Measurements from ENCODE around the gene ERVMER34-1.

ERVMER34-1 gene, protein sequence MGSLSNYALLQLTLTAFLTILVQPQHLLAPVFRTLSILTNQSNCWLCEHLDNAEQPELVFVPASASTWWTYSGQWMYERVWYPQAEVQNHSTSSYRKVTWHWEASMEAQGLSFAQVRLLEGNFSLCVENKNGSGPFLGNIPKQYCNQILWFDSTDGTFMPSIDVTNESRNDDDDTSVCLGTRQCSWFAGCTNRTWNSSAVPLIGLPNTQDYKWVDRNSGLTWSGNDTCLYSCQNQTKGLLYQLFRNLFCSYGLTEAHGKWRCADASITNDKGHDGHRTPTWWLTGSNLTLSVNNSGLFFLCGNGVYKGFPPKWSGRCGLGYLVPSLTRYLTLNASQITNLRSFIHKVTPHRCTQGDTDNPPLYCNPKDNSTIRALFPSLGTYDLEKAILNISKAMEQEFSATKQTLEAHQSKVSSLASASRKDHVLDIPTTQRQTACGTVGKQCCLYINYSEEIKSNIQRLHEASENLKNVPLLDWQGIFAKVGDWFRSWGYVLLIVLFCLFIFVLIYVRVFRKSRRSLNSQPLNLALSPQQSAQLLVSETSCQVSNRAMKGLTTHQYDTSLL

DNA sequence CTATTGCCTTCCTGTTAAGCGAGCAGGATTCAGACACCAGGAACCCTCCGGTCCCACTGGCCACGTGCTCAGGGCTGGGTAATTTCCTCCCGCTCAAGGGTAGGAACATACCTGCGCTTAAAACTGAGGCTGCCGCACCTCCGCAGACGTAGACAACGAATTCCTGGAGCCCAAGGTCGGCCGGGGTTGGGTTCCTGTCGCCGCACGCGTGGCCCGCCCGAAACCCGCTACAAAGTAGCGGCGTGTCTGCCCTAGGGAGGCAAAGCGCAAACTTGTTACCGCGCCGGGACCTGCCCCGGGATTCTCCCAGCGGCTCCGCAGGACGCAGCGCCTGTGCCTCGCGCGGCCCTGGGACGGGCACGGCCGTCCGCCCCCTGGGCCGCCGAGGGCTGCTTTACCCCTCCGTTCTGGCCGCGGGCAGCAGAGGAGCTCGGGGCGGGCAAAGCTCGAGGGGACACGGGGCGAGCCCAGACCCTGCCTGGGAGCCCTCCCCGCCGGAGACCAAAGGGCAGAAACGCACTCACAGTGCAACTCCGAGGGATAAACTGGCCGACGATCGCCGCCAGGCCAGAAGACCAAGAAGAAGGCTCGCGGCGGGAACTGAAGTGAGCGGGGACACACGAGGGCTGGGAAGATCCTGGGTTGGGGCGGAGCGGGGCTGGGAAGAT, at the start of gene ERVMER34-1:
Gene ERVMER34-1 (minus strand): TSS at position 607 of the 668 bp plus-strand sequence. CDS start 5,905 bp downstream, outside the sequence.
- no peak for DNase-seq (ENCODE audit: extremely low read depth in 1 of 2, low read depth in 1 of 2)

DNA sequence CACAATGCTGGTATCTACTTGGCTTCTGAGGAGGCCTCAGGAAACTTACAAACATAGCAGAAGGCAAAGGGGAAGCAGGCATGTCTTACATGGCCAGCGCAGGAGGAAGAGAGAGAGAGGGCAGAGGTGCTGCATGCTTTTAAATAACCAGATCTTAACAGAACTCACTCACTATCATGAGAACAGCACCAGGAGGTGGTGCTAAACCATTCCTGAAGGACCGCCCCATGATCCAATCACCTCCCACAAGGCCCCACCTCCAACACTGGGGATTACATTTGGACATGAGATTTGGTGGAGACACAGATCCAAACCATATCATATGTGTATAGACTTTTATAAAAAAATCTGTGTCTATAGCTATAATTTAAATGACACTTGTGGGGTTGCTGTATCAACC, 48.6 kb upstream of the ERVMER34-1 start:
- DNase-seq (ENCODE audit: extremely low read depth in 1 of 2, low read depth in 1 of 2) = no peak

DNA sequence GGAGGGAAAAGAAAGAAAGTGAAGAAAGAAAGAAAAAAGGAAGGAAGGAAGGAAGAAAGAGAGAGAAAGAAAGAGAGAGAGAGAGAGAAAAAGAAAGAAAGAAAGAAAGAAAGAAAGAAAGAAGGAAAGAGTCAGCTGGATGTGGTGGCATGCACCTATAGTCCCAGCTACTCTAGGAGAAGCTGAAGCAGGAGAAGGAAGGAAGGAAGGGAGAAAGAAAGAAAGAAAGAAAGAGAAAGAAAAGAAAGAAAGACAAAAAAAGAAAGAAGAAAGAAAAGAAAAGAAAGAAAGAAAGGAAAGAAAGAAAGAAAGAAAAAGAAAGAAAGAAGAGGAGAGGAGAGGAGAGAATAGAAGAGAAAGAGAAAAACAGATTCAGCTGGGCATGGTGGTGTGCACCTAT, 44.3 kb upstream of the ERVMER34-1 start:
- DNase-seq (ENCODE audit: extremely low read depth in 1 of 2, low read depth in 1 of 2) = no peak

DNA sequence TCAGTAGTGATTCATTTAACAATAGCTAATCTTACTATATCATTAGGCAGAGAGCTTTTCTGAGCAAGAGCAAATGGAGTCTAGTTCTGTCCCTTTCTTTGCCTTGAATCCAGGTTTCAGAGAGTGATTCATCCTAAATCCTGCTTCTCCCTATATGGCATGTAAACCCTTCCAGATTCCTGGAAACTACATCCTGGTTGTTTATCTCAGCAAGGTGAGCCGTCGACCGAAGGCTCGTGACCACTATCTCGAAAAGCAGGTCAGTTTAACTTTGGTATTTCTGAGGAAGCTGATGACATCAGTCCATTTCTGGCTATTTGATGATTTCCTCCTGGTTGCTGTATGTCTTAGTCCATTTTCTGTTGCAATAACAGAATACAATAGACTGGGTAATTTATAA, 40.7 kb upstream of the ERVMER34-1 start:
- DNase-seq (ENCODE audit: extremely low read depth in 1 of 2, low read depth in 1 of 2) = no peak

DNA sequence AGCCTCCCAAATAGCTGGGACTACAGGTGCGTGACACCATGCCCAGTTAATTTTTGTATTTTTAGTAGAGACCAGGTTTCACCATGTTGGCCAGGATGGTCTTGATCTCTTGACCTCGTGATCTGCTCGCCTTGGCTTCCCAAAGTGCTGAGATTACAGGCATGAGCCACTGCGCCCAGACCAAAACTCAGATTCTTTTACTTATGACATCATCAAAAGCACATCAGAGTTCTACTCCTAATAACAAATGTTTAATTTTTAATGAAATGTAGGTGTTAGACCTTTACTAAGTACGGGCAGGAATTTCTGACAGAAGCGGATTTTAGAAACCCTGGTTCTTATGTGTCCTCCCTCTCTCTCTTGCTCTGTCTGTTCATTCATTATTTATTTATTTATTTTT, 38.5 kb upstream of the ERVMER34-1 start:
- no peak for DNase-seq (ENCODE audit: extremely low read depth in 1 of 2, low read depth in 1 of 2)

DNA sequence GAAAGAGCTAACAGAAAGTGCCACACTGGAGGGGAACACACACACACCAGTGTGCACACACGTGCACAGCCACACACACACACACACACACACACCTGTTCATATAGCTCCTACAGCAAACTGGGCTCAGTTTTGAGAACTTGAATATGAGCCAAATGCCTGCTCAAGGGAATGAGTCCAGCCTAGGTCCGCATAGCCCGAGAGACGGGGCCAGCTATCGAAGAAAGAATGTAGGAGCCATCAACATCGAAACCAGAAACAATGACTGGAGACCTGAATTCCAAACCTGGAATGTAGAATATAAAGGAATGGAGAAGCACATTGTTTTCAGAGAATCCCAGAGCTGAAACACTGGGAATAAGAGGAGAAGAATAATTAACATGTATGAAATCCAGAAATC, 37.6 kb upstream of the ERVMER34-1 start:
- no peak for DNase-seq (ENCODE audit: extremely low read depth in 1 of 2, low read depth in 1 of 2)

DNA sequence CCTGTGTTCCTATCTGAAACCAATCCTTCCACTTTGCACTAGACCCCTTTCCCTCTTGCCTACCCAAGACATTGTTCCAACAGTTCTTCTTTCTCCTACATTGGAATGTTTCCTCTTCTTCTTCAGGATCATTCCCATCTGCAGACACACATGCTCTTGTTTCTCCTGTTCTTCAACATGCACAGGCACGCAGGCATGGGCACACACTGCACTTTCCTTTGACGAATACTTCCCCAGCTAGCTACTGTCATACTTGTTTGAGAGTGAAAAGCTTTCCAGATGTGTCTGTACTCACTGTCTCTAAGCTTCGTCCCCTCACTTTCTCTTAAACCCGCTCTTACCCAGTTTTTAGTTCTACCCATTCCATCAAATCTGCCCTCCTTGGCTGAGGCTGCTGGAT, 31.8 kb upstream of the ERVMER34-1 start:
- no peak for DNase-seq (ENCODE audit: extremely low read depth in 1 of 2, low read depth in 1 of 2)

DNA sequence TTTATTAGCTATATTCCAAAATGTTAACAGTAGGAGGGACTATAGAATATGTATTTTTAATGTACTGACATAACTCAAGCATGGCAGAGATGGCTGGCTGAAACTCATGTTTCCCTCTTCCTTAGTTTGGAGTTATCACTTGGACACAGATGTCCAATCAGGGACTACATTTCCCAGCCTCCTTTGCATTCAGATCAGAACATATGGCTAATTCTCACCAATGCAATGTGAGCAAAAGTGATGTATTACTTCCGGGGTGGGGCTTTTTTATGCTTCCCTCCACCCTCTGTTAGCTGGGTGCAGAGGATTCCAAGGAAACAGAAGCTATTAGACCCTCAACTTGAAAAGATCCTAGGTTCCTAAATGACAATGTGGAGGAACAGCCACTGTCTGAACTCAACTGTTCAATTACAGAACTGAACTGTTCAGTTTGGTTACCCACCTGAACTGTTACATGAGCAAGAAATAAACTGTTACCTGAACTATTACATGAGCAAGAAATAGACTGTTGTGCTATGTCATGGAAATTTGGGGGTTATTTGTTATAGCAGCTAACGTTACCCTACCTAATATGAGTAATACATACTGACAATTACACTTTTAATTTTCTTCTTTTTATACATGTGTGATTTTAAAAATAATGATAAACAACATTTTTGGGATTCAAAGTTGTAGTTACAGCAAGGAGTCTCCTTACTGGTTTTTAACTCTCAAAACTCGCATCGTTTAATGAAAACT, 29.6 kb upstream of the ERVMER34-1 start:
- no peak for DNase-seq (ENCODE audit: extremely low read depth in 1 of 2, low read depth in 1 of 2)

DNA sequence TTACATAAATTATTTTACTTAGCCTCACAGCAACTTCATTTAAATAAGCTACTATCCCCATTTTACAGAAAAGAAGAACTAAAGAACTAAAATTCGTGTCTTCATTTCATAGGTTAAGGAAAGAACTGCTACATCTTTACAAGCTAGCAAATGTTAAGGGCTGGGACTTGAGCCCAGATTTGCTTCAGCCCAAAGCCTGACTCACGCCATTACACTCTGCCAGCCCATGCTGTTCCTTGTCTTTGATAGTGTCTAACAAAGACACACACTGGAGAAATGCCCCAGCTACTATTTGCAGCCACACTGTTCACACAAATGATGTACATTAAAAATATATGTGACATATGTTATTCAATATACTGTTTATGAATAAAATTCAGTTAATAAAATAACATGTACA, 29.0 kb upstream of the ERVMER34-1 start:
- no peak for DNase-seq (ENCODE audit: extremely low read depth in 1 of 2, low read depth in 1 of 2)

DNA sequence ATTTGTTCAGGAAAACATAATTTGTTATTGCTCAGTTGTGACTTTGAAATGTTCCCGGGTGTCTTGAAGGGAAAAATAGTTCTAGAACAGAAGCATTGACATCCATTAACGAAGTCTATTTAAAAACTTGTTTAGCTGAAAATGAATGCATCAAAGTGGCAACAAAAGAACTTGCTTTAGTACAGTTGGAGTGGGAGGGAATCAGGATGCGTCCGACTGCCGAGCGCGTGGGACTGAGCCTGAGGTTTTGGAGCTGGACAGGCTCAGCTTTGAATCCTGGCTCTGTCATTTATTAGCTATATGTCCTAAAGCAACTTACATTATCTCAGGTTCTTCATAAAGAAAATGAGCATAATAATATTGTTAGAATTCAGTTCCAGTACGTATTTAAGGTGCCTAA, 9.0 kb upstream of the ERVMER34-1 start:
- DNase-seq (ENCODE audit: extremely low read depth in 1 of 2, low read depth in 1 of 2) = no peak

DNA sequence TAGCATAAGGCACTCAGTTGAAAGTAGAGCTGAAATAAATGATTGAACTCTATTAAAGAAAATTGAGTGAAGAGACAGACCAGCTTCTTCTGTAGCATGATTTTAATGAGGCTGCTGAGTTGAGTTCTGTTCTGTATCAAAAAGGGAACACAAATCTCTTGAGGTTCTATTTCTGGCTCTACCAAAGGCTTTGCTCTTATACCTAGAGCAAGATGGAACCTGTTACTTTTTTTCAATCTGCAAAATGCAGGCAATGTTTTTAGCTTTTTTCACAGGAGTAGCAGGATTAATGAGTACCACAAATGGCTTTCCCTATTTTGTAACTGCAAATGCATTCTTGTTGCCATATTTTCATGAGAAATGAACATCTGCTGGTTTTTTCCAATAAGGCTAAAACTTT, 4.2 kb upstream of the ERVMER34-1 start:
- no peak for DNase-seq (ENCODE audit: extremely low read depth in 1 of 2, low read depth in 1 of 2)

DNA sequence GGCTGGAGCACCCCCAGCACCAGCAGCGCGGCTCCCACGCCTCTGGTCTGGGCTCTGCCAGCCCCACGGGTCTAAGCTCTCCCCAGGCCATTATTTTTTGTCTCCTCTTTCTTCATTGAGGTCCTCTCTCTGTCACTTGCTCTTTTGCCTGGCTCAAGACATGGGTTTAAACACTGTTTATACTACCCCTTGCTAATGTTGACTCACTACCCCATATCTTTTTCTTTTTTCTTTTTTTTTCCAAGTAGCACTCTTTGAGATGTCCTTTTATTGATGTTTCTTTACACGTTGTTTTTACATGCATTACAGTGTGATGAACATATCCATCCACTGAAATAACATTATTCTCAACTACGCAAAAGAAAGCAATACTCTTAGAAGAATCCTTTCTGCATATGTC, 1.7 kb upstream of the ERVMER34-1 start:
- DNase-seq (ENCODE audit: extremely low read depth in 1 of 2, low read depth in 1 of 2) = no peak

DNA sequence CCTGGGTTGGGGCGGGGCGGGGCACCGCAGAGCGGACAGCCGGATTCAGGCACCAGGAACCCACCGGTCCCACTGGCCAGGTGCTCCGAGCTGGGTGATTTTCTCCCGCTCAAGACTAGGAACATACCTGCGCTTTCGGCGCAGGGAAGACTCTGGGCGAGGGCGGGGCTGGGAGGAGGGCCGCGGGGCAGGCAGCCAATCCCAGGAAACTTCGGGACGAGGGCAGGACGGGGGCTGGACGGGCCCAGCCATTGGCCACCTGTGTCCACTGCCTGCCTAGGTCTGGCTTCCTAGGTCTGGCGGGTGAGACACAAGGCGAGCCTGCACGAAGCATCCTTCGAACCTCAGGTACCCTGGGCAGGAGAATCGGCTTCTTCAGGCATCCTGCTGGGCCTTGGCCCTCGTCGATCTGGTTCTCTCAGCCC, 274 bp upstream of the ERVMER34-1 start:
- DNase-seq (ENCODE audit: extremely low read depth in 1 of 2, low read depth in 1 of 2) = no peak

DNA sequence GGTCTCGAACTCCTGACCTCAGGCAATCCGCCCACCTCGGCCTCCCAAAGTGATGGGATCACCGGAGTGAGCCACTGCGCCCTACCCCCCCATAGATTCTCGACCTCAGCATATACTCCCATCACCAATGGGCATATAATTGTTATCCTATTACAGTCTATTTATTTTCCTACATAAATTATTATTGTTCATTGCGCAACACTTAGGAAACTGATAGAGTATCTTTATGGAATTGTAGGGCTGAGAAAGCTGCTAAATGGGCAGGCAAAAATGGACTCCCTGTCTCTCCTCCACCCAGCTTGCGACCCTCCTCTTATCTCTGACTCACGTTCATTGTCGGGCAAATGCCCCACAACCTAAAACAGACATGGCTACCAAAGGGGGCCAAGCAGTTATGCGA, 1.0 kb downstream of the ERVMER34-1 start:
- DNase-seq (ENCODE audit: extremely low read depth in 1 of 2, low read depth in 1 of 2) = no peak

DNA sequence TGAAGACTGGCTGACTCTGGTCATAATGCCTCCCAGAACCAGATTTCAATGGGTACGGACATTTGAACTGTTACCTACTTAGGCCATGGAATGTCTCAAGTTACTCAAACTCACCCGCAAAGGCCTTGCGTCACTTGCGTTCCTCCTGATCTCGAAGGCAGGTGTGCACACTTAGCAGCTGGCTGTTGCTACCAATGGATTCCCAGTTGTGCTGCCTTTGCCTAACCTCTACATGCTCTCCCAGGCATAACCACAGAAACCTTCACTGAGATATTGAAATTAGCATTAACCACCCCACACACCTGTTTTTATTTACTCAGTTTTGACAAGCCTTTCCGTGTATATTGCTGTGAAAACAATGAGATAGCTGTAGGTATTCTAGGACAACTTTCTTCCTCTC, 2.8 kb downstream of the ERVMER34-1 start:
- no peak for DNase-seq (ENCODE audit: extremely low read depth in 1 of 2, low read depth in 1 of 2)

DNA sequence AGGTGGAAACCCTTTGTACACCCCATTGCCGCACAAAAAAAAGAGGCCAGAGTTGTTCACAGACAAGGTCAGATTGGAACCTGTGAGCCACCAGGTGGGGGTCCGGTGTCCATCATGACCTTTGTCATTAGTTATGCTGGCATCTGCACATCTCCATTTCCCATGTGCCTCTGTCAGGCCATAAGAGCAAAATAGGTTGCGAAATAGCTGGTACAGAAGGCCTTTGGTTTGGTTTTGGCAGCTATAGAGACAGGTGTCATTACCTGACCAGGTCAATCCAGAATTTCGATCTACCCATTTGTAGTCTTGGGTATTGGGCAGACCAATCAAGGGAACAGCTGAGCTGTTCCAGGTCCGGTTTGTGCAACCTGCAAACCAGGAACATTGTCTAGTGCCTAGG, 6.6 kb downstream of the ERVMER34-1 start:
- no peak for DNase-seq (ENCODE audit: extremely low read depth in 1 of 2, low read depth in 1 of 2)

DNA sequence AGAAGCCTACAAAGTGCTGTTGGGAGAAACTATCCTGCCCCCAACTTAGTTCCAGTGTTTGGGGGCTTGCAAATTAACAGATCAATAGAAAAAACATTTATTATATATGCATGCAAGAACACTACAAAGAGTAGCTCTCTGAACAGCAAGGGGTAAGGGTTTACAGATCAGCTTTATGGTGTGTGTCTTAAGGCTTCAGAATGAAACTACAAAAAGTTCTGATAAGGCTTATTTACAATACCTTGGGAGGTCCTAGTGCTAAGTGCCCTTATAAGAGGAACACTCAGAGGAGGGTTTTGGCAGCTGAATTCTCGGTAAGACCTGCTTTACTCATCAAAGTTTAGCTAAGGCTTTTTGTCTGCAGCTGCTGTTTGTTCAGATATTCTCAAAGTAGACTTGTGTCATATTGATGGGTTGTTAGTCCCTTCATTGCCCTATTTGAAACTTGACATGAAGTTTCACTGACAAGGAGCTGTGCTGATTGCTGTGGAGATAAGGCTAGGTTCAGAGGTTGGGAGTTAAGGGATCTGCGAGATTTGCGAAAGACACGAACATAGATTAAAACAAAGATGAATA, 7.7 kb downstream of the ERVMER34-1 start:
- DNase-seq (ENCODE audit: extremely low read depth in 1 of 2, low read depth in 1 of 2) = no peak

DNA sequence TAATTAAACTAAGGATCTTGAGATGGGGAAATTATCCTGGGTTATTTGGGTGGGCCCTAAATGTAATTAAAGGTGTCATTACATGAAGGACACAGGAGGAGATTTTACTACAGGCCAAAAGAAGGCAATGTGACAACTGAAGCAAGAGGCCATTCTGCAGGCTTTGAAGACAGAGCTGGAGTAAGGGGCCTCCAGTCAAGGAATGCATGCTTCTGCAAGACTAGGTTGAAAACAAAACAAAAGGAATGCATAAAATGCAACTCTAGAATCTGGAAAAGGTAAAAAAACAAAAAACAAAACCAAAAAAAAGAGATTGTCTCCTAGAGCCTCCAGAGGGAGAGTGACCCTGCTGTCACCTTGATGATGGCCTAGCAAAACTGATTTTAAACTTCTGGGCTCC, 21.6 kb downstream of the ERVMER34-1 start:
- no peak for DNase-seq (ENCODE audit: extremely low read depth in 1 of 2, low read depth in 1 of 2)

DNA sequence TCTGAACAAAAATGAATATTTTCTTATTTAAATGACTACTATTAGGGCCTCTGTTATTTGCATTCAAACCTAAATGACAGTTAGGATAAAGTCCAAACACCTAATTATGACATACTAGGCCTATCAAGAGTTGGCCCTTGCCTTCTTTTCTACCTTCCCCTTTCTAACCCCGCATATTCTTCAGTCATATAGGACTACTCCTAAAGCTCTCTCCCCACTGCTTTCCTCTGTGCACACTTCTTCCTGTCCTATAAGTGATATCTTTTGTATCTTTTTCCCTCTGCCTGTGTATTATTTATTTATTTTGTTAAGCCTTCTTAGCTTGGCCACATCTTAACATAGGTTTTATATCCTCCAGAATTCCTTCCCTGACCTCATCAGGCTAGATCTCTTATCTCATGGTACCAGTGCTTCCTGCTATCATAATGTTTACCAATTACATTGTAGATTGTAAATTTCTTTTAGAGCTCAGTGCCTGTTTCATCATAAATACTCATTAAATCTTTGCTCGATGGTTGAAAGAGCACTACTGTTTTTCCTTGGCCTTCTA, 22.5 kb downstream of the ERVMER34-1 start:
- no peak for DNase-seq (ENCODE audit: extremely low read depth in 1 of 2, low read depth in 1 of 2)

DNA sequence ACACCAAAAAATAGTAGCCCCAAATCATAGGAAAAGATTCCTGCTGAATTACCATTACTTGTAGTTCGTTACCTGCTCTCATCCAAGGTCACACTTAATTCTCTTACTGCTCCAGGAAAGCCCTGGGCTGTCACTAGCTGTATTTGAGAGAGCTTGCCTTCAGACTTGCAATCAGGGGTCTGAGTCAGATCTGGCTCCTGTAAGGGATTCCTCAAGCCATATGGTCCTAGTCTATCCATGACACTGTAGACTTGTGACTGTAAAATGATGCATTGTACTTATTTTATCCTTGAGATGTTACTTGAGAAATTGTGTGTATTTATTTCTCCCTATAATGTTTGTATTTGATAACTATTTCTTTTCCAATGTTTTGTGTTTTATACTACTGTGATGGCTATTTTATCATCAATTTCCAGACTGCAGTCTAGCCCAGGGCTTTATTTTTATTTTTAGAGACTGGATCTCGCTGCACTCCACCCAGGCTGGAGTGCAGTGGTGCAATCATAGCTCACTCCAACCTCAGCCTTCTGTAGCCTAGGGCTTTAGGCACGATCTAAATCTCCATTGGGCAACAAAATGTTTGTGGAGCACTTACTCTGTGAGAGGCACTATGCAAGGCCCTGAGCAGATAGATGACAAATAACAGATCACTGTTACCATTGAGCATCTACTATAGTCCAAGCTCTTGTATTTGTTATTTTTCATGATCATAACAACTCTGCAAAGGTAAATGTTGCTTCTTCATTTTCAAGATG, 24.2 kb downstream of the ERVMER34-1 start:
- no peak for DNase-seq (ENCODE audit: extremely low read depth in 1 of 2, low read depth in 1 of 2)
